Body of pancreas (tissue), 4 donors: ENCODE results near the gene ZNF205.

ENCODE experiments used
- POLR2A ChIP-seq, 3 donors: fragments of 450-650 bp; IDR thresholded peaks; one replicate each; pipeline ENCODE4 v1.6.1; 2016; ENCODE audit warnings: antibody characterized with exemption in 3 of 3, mild to moderate bottlenecking in 2 of 3
- TF ChIP-seq, protein P1 (sequence below), 7 experiments: fragments of 450-650 bp in 4 of 7; fragments of 200-600 bp in 3 of 7; sonication (generic) in 3 of 7; IDR thresholded peaks; one replicate each; pipeline ENCODE4 v1.5.1; 2016 to 2019; ENCODE audit warnings: antibody characterized with exemption in 7 of 7

DNA sequence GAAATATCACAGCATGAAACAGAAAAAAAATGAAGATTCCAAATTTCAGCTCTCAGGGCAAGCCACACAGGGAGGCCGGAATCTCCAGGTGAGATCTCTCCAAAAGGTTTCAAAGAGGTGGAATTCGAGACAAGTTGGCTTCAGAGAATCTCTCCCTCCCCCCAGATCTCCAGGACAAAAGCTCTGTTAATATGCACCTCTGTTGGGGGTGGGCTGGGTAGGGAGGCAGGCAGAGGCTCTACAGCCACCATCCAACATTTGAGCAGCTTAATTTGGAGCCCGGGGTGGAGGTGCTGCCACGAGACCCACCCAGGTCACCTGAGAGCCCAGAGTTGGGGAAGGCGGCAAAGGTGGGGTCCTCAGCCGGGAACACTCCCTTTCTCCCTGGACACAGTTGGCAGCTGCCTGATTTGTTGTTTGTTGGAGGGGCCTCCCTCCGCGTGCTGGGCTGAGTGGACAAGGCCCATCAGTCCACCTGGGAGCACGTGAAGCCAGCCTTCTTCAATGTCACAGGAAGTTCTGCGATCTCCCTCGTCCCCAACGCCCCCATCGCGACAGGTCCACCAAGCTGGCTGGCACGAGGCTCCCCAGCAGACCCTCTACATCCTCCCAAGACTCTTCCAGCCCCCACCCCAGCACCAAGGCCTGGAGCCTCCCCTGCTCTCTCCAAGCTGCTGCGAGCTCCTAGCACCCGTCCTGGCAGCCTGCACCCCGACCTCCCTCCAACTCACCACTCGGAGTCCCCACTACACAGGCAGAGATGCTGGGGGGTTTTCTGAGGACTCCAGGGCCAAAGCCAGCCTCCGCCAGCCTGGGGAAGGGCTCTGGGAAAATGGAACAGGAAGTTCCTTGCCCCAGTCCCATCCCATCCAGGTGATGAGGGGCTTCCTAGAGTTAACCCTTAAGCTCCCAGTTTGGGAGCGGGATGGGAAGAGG is 13.7 kb upstream of the ZNF205 start, which contains the start of gene ZSCAN10:
- TF ChIP-seq, protein P1, sequence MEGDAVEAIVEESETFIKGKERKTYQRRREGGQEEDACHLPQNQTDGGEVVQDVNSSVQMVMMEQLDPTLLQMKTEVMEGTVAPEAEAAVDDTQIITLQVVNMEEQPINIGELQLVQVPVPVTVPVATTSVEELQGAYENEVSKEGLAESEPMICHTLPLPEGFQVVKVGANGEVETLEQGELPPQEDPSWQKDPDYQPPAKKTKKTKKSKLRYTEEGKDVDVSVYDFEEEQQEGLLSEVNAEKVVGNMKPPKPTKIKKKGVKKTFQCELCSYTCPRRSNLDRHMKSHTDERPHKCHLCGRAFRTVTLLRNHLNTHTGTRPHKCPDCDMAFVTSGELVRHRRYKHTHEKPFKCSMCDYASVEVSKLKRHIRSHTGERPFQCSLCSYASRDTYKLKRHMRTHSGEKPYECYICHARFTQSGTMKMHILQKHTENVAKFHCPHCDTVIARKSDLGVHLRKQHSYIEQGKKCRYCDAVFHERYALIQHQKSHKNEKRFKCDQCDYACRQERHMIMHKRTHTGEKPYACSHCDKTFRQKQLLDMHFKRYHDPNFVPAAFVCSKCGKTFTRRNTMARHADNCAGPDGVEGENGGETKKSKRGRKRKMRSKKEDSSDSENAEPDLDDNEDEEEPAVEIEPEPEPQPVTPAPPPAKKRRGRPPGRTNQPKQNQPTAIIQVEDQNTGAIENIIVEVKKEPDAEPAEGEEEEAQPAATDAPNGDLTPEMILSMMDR (IDR thresholded peaks at IDR 0.05), result no peak
- TF ChIP-seq POLR2A (IDR thresholded peaks at IDR 0.05), result no peak
